ENCODE results near the gene OPCML.

Gene OPCML

DNA sequence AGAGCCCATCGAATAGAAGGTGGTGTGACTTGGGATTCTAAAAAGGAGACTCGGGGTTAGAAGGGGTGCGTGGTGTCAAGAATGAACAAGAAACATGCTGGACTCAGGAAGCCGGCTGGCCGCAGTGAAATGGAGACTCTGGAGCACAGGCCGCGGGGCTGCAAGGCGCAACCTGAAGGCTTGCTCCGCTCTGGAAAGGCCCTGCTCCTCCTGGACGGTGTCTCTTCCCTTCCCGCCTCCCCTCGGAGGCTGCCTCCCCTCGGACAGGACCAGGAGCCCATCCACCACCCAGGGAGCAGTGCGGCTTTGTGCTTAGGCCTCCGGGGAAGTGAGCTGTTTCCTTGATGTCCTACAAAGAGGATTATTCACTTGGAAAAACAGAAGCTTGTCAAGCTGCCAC, 170.1 kb downstream of the OPCML start:
- TF ChIP-seq, protein P1, sequence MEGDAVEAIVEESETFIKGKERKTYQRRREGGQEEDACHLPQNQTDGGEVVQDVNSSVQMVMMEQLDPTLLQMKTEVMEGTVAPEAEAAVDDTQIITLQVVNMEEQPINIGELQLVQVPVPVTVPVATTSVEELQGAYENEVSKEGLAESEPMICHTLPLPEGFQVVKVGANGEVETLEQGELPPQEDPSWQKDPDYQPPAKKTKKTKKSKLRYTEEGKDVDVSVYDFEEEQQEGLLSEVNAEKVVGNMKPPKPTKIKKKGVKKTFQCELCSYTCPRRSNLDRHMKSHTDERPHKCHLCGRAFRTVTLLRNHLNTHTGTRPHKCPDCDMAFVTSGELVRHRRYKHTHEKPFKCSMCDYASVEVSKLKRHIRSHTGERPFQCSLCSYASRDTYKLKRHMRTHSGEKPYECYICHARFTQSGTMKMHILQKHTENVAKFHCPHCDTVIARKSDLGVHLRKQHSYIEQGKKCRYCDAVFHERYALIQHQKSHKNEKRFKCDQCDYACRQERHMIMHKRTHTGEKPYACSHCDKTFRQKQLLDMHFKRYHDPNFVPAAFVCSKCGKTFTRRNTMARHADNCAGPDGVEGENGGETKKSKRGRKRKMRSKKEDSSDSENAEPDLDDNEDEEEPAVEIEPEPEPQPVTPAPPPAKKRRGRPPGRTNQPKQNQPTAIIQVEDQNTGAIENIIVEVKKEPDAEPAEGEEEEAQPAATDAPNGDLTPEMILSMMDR (IDR thresholded peaks at IDR 0.05; ENCODE audit: insufficient read depth, low read depth, low read length, missing control alignments): no peak
- DNase-seq (ENCODE audit: low read depth): no peak
- no peak overlapping the region for H3K4me3 ChIP-seq (ENCODE audit: low read length)

- TF ChIP-seq, protein P1 (IDR thresholded peaks at IDR 0.05; ENCODE audit: insufficient read depth, low read depth, low read length, missing control alignments): no peak
- H3K4me3 ChIP-seq (ENCODE audit: low read length): no peak overlapping the region
- DNase-seq (ENCODE audit: low read depth): no peak
Measured at GRCh38 chr11:133361689-133361994, 170.7 kb downstream of the OPCML start.

- DNase-seq (ENCODE audit: low read depth): no peak
- TF ChIP-seq, protein P1 (IDR thresholded peaks at IDR 0.05; ENCODE audit: insufficient read depth, low read depth, low read length, missing control alignments): no peak
Measured at GRCh38 chr11:133360860-133361688, 171.2 kb downstream of the OPCML start.

DNA sequence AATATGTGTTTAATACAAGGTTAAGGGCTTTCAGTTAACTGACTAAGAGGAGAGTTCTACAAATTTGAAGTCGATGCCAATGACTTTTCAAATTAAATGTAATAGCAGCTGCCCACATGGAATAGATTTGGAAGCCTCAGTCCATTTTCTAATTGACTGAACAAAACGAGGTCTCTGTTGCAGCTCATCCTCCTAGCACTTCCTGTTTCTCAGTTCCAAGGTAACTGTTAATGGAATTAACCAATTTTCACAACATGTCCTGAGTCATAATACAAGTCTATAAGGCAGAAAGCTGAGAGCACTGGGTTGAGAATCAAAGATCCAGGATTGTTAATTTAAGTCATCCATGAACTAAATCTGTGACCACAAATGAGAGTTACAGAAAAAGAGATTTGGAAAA, 177.2 kb downstream of the OPCML start:
- TF ChIP-seq, protein P1 (IDR thresholded peaks at IDR 0.05; ENCODE audit: insufficient read depth, low read depth, low read length, missing control alignments): no peak

More at GRCh38 chr11:133360860-133361688, 171.2 kb downstream of the OPCML start:
- H3K4me3 ChIP-seq (ENCODE audit: low read length): no peak overlapping the region

DNA sequence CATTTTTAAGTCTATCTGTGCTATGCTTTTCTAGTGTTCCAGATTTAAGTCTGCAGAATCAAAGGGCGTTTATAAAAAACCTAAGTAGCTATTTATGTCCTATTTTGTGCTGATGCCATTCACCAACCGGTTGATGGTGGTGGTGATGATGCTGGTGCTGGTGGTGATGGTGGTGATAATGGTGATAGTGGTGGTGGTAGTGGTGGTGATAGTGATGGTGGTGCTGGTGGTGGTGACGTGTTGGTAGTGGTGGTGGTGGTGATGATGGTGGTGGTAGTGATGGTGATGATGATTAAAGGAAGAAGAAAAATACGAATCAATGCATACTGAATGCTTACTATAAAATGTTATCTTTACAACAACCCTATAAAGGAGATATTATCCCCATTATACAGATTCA, 178.2 kb downstream of the OPCML start:
- TF ChIP-seq, protein P1 (IDR thresholded peaks at IDR 0.05; ENCODE audit: insufficient read depth, low read depth, low read length, missing control alignments): no peak

More for the DNA sequence above, 177.2 kb downstream of the OPCML start:
- H3K4me3 ChIP-seq (ENCODE audit: low read length): no peak overlapping the region
- peak; percentile 5 for DNase-seq (ENCODE audit: low read depth)

DNA sequence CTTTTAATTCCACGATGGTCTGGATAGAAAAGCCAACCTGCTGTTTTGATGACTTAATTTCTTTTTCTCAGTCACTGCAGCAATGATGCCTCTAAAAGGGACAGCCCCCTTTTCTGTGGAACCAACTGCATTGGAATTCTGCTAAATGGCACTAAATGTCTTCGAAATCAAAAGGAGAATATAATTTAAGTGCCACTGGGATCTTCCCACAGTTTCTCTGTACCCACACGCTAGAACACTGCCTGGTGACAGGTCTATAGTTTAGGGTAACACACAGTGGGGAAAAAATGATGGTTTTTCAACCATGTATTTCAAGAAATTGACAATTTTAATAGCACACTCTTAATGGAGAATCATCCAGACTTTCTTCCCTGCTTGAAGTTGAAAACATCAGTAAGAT, 182.3 kb downstream of the OPCML start:
- no peak for DNase-seq (ENCODE audit: low read depth)
- no peak overlapping the region for H3K4me3 ChIP-seq (ENCODE audit: low read length)
- TF ChIP-seq, protein P1 (IDR thresholded peaks at IDR 0.05; ENCODE audit: insufficient read depth, low read depth, low read length, missing control alignments): no peak

More for the DNA sequence above, 178.2 kb downstream of the OPCML start:
- no peak overlapping the region for H3K4me3 ChIP-seq (ENCODE audit: low read length)
- DNase-seq (ENCODE audit: low read depth): no peak

GRCh38 chr11:133347988-133348387, 184.3 kb downstream of the OPCML start:
- DNase-seq (ENCODE audit: low read depth): peak; percentile 78
- no peak overlapping the region for H3K4me3 ChIP-seq (ENCODE audit: low read length)
- TF ChIP-seq, protein P1 (IDR thresholded peaks at IDR 0.05; ENCODE audit: insufficient read depth, low read depth, low read length, missing control alignments): no peak

Measured in epithelial cell of esophagus (primary cell).